AG08395 (cell line): Measurements from ENCODE around the gene SPAG6.
"Not testable (repeated sequence)": the region's sequence is repeated elsewhere in the genome, so short reads cannot be mapped to it uniquely, and the experiment has no call there.

Experiments
- DNase-seq: peaks from one replicate; pipeline ENCODE4 v3.0.0; 2012; ENCODE audit warnings: mixed read lengths, low spot score

SPAG6 gene

DNA sequence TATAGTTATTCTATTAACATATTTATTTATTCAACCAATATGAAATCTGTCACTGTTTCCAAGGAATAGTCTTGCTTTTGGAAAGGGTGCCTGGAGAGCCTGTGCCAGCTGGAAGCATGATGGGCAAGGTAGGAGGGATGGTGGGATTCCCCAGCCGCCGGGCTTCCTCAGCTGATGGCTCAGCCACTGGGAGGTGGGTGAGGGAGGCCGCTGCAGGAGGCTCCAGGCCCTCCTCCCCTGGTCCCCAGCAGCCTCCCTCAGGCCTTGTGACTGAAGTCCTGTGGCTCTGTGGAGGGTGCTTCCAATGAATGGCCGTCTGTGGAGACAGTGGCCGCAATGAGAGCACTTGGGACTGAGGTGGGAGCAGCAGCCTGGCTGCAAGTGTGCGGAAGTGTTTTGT, 27.0 kb downstream of the SPAG6 start:
- no peak for DNase-seq

GRCh38 chr10:22372917-22373316, 27.6 kb downstream of the SPAG6 start:
- DNase-seq, result no peak

GRCh38 chr10:22374489-22375126, 29.3 kb downstream of the SPAG6 start:
- DNase-seq, result no peak

DNA sequence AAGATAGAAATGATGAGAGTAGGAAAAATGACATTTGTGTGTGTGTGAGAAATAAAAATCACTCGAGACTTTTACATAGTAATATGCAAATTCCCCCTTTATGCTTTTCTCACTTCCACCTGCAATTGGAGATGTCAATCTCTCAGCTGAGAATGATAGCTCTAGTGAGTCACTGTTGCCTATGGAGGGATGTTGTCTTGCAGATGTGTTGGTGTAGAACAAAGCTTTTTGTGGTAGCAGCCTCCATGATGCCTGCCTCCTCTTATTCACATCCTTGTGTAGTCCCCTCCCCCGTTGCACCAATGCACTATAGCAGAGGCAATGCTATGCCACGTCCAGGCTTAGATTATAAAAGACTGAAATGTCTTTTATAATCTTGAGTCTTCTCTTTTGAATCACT, 33.8 kb downstream of the SPAG6 start:
- DNase-seq, result no peak

DNA sequence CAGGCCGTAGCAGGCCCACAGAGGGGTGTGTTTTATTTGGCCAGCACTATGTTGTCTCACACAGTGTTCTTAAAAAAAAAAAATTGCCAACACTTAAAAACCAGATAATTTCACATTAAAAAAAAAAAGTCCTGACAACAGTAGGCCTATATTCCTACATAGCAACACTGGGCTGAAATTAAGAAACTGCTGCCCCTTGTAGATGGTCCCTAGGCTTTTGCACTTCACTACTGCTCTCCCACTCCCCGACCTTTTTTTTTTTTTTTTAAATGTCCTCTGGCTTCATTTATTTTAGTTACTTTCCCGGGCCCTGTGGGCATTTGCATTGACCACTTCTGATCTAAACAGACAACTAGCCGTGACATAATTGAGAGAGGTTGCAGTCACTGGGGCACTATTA, 36.0 kb downstream of the SPAG6 start:
- DNase-seq, result no peak

DNA sequence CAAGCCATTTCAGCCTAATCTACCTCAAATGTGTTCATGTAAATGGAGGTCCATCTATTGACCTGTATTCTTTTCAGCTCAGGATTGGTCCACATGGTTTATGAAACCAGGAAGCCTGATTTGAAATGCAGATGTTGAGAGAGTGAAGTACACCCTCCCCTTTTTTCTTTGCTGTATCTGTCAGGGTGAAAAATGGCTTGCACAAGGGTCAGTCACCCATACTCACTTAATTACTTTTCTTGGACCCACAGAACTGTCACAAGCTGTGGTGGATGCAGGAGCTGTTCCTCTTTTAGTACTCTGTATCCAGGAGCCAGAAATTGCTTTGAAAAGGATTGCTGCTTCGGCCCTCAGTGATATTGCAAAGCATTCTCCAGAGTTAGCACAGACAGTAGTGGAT, 41.2 kb downstream of the SPAG6 start:
- DNase-seq, result no peak

- DNase-seq, result no peak
These were observed 44.7 kb downstream of the SPAG6 start for GRCh38 chr10:22389856-22390589.

DNA sequence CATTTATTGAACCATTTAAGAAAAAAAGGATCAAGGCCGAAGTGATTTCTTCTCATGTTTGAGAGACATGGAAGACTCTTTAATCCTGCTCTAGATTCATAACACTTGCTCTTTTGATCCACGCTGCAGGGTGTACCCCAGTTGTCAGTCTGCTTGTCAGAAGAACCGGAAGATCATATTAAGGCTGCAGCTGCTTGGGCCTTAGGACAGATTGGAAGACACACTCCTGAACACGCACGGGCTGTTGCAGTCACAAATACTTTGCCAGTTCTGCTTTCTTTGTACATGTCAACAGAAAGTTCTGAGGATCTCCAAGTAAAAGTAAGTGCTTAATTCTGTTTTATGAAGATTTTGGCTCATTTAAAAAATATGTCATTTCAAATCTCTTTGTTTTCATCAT, 46.3 kb downstream of the SPAG6 start:
- DNase-seq, result no peak

GRCh38 chr10:22396195-22396594, 50.9 kb downstream of the SPAG6 start:
- DNase-seq, result not testable (repeated sequence)

- DNase-seq, result not testable (repeated sequence)
These were observed 61.6 kb downstream of the SPAG6 start for GRCh38 chr10:22406916-22407315.

- no peak for DNase-seq
These were observed 65.1 kb downstream of the SPAG6 start for GRCh38 chr10:22410394-22410793.

DNA sequence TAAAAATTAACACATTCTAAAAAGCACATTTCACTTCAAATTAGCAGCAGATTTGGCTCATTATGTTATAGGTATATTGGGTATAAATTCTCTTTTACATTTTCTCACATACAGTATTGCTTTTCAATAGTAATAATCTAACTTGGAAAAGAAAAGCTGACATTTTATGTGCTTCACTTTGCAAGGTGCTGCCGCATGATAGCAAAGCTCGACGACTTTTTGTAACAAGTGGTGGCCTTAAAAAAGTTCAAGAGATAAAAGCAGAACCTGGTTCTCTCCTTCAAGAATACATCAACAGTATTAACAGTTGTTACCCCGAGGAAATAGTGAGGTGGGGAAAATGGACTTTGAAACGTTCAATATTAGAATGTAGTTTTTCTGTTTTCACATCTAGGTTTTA, 65.5 kb downstream of the SPAG6 start:
- DNase-seq, result no peak

DNA sequence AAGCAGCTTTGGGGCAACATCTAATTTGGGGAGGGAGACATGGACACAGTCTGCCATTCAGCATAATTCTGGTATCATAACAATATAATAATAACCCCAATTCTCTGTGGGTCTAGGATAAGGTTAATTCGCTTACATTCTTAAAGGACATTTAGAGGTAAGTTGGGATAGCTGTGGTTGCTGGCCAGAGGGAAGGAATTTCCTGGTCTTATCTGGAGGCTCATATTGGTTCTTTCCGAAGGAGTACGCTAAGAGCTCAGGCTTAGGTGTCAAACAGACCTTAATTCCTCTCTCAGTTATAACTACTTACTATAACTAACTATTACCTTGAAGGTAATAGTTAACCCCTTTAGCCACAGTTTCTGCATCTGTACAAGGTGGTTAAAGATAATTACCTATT, 68.8 kb downstream of the SPAG6 start:
- no peak for DNase-seq

- DNase-seq, result no peak
These were observed 69.8 kb downstream of the SPAG6 start for GRCh38 chr10:22415072-22415471.

GRCh38 chr10:22417736-22418268, 72.5 kb downstream of the SPAG6 start:
- no peak for DNase-seq

GRCh38 chr10:22420787-22421517, 75.7 kb downstream of the SPAG6 start:
- peak; percentile 21 for DNase-seq

GRCh38 chr10:22426653-22427052, 81.4 kb downstream of the SPAG6 start:
- DNase-seq, result no peak

DNA sequence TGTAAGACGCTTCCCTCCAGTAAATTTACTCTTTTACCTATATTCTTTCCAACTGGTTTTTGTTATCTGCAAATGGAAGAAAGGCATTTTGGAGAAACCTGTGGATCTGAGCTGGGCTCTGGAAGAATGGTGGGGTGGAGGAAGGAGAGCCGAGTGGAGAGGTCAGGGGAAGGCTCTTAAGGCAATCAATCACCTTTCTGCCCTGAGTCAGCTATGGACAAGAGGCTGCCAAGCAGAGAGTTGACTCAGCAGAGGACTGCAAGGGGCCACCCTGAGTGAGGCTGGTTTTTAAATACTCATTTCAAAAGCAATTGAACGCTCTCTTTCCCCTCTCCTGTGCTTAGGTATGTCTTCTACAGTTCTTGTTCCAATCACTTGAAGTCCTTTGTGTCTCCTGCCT, 81.8 kb downstream of the SPAG6 start:
- DNase-seq, result peak; percentile 43

GRCh38 chr10:22427890-22428571, 82.7 kb downstream of the SPAG6 start:
- peak; percentile 86 for DNase-seq

DNA sequence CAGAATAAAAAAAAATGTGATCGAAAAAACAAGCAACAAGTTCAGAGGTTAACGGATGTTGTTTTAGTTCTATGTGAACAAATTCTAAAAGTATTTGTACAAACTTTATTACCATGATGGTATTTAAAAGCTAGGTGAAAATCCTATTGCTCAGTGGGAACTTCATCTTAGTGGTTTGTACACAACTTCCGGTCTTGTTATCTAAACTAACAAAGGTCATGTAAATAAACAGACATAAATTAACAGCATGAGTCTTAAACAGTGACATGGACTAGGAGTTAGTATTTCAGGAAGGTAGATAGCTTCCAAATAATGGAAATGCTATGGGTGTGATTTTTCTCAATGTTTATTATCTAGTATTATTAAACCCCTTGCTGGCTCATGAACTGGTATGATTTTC, 83.8 kb downstream of the SPAG6 start:
- no peak for DNase-seq

DNA sequence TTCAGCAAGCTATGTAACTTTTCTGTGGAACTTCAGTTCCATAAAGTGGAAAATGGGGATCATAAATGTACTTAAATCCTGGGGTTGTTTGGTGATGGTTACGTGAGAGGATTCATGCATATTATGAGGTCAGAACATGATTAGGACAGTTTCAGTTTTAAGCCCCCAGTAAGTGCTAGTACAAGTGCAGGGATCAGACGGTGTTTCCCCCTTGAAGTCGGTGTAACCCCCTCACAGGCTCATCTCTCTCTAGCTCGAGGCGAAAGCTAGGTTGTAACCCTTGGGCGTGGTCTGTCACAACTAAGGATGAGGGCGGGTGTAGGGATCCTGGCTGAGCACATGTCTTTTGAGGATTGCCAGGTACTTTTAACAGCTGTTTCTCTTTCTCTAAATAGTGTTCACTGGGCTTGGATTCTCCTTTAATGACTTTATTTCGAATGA, 84.7 kb downstream of the SPAG6 start:
- no peak for DNase-seq

DNA sequence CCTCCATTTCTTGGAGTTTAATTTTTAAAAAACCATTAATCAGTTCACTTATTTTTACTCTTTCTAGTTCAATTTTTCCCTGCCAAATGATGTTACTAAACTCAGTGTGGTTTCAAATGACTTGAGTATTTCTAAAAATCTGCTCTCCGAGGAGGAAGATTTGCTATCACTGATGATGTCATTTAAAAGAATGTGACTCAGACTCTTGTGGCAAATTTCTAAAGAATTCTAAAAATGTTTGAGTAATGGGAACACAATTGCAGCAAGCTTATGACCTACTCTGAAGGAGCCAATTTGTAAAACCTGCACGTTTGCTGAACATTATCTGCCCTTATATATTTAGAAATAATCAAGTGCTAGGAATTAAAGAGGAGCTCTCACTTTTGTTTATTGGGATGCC, 88.6 kb downstream of the SPAG6 start:
- DNase-seq, result peak; percentile 77
